Endothelial cell (in vitro differentiated cells): ENCODE results near the gene GLS. TPM values are rescaled to one million over a fixed set of nuclear protein-coding genes. Genes with fewer than 3 reads are reported as not detected.

Experiments
- DNase-seq: peaks from one replicate; pipeline ENCODE4 v3.0.0; 2021; ENCODE audit warnings: low spot score
- H3K27ac Mint-ChIP-seq: one replicate; pipeline ENCODE4 v1.8.0; 2021; ENCODE audit warnings: mixed read lengths, inconsistent platforms; ENCODE audit not compliant: unreplicated experiment
- H3K27me3 Mint-ChIP-seq: one replicate; pipeline ENCODE4 v1.8.0; 2021; ENCODE audit warnings: mild to moderate bottlenecking, moderate library complexity, mixed read lengths, inconsistent platforms; ENCODE audit not compliant: unreplicated experiment
- H3K36me3 Mint-ChIP-seq: one replicate; pipeline ENCODE4 v1.8.0; 2021; ENCODE audit warnings: mild to moderate bottlenecking, low read depth, mixed read lengths, inconsistent platforms; ENCODE audit not compliant: unreplicated experiment
- H3K4me1 Mint-ChIP-seq: one replicate; pipeline ENCODE4 v1.8.0; 2021; ENCODE audit warnings: mild to moderate bottlenecking, mixed read lengths, inconsistent platforms; ENCODE audit not compliant: unreplicated experiment
- H3K4me3 Mint-ChIP-seq: one replicate; pipeline ENCODE4 v1.8.0; 2021; ENCODE audit warnings: mild to moderate bottlenecking, mixed read lengths, inconsistent platforms; ENCODE audit not compliant: unreplicated experiment
- H3K9me3 Mint-ChIP-seq: one replicate; pipeline ENCODE4 v1.8.0; 2021; ENCODE audit warnings: mixed read lengths, inconsistent platforms; ENCODE audit not compliant: unreplicated experiment
- long read RNA-seq: library from polyadenylated mRNA; unstranded; transcript quantifications from one replicate; pipeline ENCODE4 v2.0.0, GENCODE V29; 2020; ENCODE audit not compliant: unreplicated experiment
- total RNA-seq: library from RNA; stranded (reverse); fragmentation: NEBNext Ultra II Directional; extraction: Animal tissue kit (Norgen Biotek cat#: 25700); gene quantifications from one replicate; pipeline ENCODE4 v1.2.1, GENCODE V29; 2021; ENCODE audit not compliant: unreplicated experiment
- TF ChIP-seq, protein P1 (sequence below): fragments of 200-600 bp; sonication (generic); IDR thresholded peaks from one replicate; pipeline ENCODE4 v1.5.0; 2021; ENCODE audit warnings: antibody characterized with exemption; ENCODE audit not compliant: unreplicated experiment

The GLS gene
- total RNA-seq = 130 TPM
- long read RNA-seq, partial matches to known transcripts = 1 of 2 reads
- long read RNA-seq, other reads (novel, unspliced or antisense) = 0 of 2 reads

DNA sequence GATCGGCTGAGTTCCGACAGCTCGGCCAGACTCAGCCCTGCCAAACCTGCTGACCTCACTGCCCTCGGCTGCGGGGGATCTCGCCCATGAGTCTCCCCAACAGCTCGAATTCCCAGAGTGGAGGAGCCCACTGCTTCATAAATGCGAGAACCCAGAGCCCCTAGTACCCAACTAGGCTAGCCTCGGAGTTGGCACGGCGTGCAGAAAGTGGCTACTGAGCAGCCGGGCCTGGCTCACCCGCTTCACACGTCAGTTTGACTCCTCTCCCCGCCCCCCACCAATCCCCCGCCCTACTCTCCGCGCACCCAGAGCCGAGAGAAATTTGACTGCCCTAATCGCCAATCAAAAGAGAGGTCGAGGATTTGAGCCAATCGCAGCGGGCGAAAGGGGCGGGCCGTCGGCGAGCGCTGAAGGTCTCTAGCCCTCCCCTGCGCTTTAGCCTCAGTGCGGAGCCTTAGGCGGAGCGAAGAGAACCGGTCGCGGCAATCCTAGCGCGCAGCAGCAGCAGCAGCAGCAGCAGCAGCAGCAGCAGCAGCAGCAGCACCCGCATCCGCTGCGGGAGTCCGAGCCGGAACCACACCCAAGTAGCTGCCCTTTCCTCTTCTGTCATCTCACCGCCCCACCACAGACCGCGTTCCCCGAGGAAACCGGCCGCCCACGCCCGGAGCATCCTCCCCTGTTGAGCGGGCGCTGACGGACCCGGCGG, at the start of gene GLS:
Gene GLS (plus strand): TSS at position 444 of the 706 bp plus-strand sequence. CDS start 264 bp downstream, outside the sequence.
- Mint-ChIP-seq H3K9me3 (no peaks in the 10 kb centered on the region), H3K4me1 (peaks cover 26% of the 10 kb centered on the region), H3K4me3 (peak within 1 kb of the TSS; percentile 96), H3K27me3 (peaks cover 4% of the 10 kb centered on the region), H3K27ac (peak within 1 kb of the TSS; percentile 99), H3K36me3 (peaks cover 13% of the 10 kb centered on the region)
- DNase-seq = peak; percentile 94
- TF ChIP-seq, protein P1, sequence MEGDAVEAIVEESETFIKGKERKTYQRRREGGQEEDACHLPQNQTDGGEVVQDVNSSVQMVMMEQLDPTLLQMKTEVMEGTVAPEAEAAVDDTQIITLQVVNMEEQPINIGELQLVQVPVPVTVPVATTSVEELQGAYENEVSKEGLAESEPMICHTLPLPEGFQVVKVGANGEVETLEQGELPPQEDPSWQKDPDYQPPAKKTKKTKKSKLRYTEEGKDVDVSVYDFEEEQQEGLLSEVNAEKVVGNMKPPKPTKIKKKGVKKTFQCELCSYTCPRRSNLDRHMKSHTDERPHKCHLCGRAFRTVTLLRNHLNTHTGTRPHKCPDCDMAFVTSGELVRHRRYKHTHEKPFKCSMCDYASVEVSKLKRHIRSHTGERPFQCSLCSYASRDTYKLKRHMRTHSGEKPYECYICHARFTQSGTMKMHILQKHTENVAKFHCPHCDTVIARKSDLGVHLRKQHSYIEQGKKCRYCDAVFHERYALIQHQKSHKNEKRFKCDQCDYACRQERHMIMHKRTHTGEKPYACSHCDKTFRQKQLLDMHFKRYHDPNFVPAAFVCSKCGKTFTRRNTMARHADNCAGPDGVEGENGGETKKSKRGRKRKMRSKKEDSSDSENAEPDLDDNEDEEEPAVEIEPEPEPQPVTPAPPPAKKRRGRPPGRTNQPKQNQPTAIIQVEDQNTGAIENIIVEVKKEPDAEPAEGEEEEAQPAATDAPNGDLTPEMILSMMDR = no peak

DNA sequence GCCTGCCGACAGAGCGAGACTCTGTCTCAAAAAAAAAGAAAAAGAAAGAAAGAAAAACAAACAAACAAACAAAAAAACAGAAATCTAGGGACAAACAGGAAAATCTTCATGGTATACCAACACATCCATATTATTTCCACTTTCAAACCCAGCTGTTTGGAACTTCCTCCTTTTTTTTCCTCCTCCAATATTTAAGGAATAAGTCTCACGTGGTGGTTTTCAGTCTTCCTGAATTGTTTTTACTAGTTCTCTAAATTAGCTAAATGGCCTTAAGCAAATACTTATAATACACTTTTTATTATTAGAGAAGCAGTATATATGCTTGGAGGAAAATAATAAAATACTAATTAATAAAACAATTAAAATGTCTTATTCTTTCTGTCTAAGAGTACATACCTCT, 48.7 kb upstream of the GLS start:
- Mint-ChIP-seq H3K9me3 (no peaks in the 10 kb centered on the region), H3K4me1 (peaks cover 4% of the 10 kb centered on the region), H3K4me3 (no peak overlapping the region), H3K36me3 (no peaks in the 10 kb centered on the region), H3K27me3 (no peaks in the 10 kb centered on the region), H3K27ac (no peak overlapping the region)
- TF ChIP-seq, protein P1 = no peak
- no peak for DNase-seq

DNA sequence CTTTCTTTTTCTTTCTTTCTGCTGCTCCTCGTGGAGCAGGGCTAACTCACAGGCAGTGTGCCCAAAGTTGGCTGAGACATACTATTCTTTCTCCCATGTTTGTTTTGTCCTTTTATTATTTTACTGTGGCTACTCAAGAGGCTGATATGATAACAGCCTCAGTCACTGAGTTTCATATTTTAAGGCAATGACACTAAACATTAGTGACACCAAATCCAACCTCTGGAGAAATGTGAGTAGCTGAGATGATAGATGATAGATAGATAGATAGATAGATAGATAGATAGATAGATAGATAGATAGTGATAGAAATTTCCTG, 45.8 kb upstream of the GLS start:
- H3K27me3 Mint-ChIP-seq = no peaks in the 10 kb centered on the region
- H3K27ac Mint-ChIP-seq = no peak overlapping the region
- peaks cover 4% of the 10 kb centered on the region for H3K4me1 Mint-ChIP-seq
- no peaks in the 10 kb centered on the region for H3K9me3 Mint-ChIP-seq
- TF ChIP-seq, protein P1 = no peak
- DNase-seq = no peak
- H3K36me3 Mint-ChIP-seq = no peaks in the 10 kb centered on the region
- H3K4me3 Mint-ChIP-seq = no peak overlapping the region

DNA sequence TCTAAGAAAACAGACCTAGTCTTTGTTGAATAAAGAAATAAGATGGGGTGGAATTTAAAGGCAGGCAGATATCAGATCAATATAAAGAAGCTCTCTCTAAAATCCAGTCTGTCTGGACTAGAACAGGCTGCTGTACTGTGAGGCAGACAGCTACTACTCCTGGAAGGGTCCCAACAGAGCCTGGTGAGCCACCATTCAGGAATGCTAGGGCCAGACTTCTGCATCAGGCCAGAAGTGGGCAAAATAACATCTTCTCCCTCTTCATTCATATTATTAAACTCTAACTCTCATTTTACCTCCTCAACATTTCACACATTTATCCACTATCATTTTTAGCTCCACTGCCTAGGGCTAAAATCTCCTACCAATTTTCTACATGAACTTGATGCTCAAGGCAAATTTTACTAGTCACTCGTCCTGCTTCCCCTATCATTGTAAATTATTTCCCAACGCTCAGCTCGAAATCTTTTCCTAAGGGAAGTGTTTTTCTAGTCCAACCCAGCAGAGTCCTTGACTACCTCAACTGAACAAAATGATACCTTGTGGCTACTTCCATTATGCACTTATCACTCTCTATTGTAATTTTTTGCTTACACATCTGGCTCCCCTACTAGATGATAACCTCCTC, 45.2 kb upstream of the GLS start:
- Mint-ChIP-seq H3K4me3 (no peak overlapping the region), H3K36me3 (no peaks in the 10 kb centered on the region), H3K4me1 (peaks cover 4% of the 10 kb centered on the region), H3K27me3 (no peaks in the 10 kb centered on the region), H3K9me3 (no peaks in the 10 kb centered on the region), H3K27ac (no peak overlapping the region)
- TF ChIP-seq, protein P1 = no peak
- DNase-seq = no peak

GRCh38 chr2:190836767-190837166, 43.9 kb upstream of the GLS start:
- DNase-seq = no peak
- Mint-ChIP-seq H3K36me3 (no peaks in the 10 kb centered on the region), H3K27me3 (no peaks in the 10 kb centered on the region), H3K4me1 (no peaks in the 10 kb centered on the region), H3K27ac (no peak overlapping the region), H3K9me3 (no peaks in the 10 kb centered on the region), H3K4me3 (no peak overlapping the region)
- TF ChIP-seq, protein P1 = no peak
